ENCODE results near the gene UPF3A.
"Not testable (repeated sequence)": the region's sequence is repeated elsewhere in the genome, so short reads cannot be mapped to it uniquely, and the experiment has no call there.

The UPF3A gene

DNA sequence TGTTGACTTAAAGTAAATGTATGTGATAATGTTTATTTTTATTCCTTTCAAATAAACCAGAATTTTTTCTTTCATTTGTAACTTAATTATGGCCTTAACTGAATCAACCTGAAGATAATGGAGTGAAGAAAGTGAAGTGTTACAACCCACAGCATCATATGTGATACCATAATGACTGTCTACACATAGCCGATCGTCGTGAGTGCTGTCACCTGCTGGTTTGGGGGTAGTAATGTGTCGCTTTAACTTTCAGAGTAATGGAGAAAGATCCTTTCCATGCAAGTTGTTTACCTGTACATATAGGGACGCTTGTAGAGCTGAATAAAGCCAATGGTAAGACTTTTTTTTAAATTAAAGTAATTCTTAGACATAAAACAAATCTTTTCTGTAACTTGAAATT, 36.8 kb upstream of the UPF3A start:
- H3K4me1 ChIP-seq (ENCODE audit: control insufficient read depth in 1 of 2, insufficient read depth in 2 of 2, low read length in 2 of 2): no peaks in the 10 kb centered on the region
- peaks cover 56 to 92% of the 10 kb centered on the region in 2 donors for H3K36me3 ChIP-seq (ENCODE audit: control insufficient read depth in 1 of 2, insufficient read depth in 2 of 2, low read length in 2 of 2)
- no peak overlapping the region for H3K9ac ChIP-seq (ENCODE audit: low read depth in 1 of 2, low read length in 2 of 2)
- no peak overlapping the region for H3K4me3 ChIP-seq (ENCODE audit: low read depth in 1 of 2, low read length in 2 of 2)
- H3K9me3 ChIP-seq (ENCODE audit: control insufficient read depth in 1 of 2, low read length in 2 of 2): no peaks in the 10 kb centered on the region
- no peaks in the 10 kb centered on the region for H3K27me3 ChIP-seq (ENCODE audit: control insufficient read depth in 1 of 2, insufficient read depth in 2 of 2, low read length in 2 of 2)
- no peak overlapping the region for H3K27ac ChIP-seq (ENCODE audit: low read depth, low read length)

- H3K9me3 ChIP-seq (ENCODE audit: control insufficient read depth in 1 of 2, low read length in 2 of 2): no peaks in the 10 kb centered on the region
- no peak overlapping the region for H3K9ac ChIP-seq (ENCODE audit: low read depth in 1 of 2, low read length in 2 of 2)
- no peak overlapping the region for H3K4me3 ChIP-seq (ENCODE audit: low read depth in 1 of 2, low read length in 2 of 2)
- H3K27me3 ChIP-seq (ENCODE audit: control insufficient read depth in 1 of 2, insufficient read depth in 2 of 2, low read length in 2 of 2): no peaks in the 10 kb centered on the region
- no peaks in the 10 kb centered on the region for H3K4me1 ChIP-seq (ENCODE audit: control insufficient read depth in 1 of 2, insufficient read depth in 2 of 2, low read length in 2 of 2)
- peaks cover 56 to 87% of the 10 kb centered on the region in 2 donors for H3K36me3 ChIP-seq (ENCODE audit: control insufficient read depth in 1 of 2, insufficient read depth in 2 of 2, low read length in 2 of 2)
- no peak overlapping the region for H3K27ac ChIP-seq (ENCODE audit: low read depth, low read length)
Measured at GRCh38 chr13:114248011-114248410, 33.4 kb upstream of the UPF3A start.

DNA sequence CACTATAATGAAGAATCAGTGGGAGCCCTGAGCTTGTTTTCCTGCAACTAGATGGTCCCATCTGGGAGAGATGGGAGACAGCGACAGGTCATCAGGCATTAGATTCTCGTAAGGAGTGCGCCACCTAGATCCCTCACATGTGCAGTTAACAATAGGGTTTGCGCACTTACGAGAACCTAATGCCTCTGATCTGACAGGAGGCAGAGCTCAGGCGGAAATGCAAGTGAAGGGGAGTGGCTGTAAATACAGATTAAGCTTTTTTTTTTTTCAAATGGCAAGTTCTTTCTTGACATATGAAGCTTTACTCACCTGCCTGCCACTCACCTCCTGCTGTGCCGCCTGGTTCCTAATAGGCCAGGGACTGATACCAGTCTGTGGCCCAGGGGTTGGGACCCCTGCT, 32.3 kb upstream of the UPF3A start:
- H3K27me3 ChIP-seq (ENCODE audit: control insufficient read depth in 1 of 2, insufficient read depth in 2 of 2, low read length in 2 of 2): no peaks in the 10 kb centered on the region
- no peak overlapping the region for H3K4me3 ChIP-seq (ENCODE audit: low read depth in 1 of 2, low read length in 2 of 2)
- no peaks in the 10 kb centered on the region for H3K9me3 ChIP-seq (ENCODE audit: control insufficient read depth in 1 of 2, low read length in 2 of 2)
- H3K4me1 ChIP-seq (ENCODE audit: control insufficient read depth in 1 of 2, insufficient read depth in 2 of 2, low read length in 2 of 2): no peaks in the 10 kb centered on the region
- H3K27ac ChIP-seq (ENCODE audit: low read depth, low read length): no peak overlapping the region
- H3K36me3 ChIP-seq (ENCODE audit: control insufficient read depth in 1 of 2, insufficient read depth in 2 of 2, low read length in 2 of 2): peaks cover 50 to 85% of the 10 kb centered on the region in 2 donors
- H3K9ac ChIP-seq (ENCODE audit: low read depth in 1 of 2, low read length in 2 of 2): no peak overlapping the region

GRCh38 chr13:114251639-114252440, 29.6 kb upstream of the UPF3A start:
- H3K27ac ChIP-seq (ENCODE audit: low read depth, low read length); H3K9me3 ChIP-seq (ENCODE audit: control insufficient read depth in 1 of 2, low read length in 2 of 2); H3K4me1 ChIP-seq (ENCODE audit: control insufficient read depth in 1 of 2, insufficient read depth in 2 of 2, low read length in 2 of 2); H3K4me3 ChIP-seq (ENCODE audit: low read depth in 1 of 2, low read length in 2 of 2); H3K9ac ChIP-seq (ENCODE audit: low read depth in 1 of 2, low read length in 2 of 2); H3K27me3 ChIP-seq (ENCODE audit: control insufficient read depth in 1 of 2, insufficient read depth in 2 of 2, low read length in 2 of 2): not testable (repeated sequence)
- H3K36me3 ChIP-seq (ENCODE audit: control insufficient read depth in 1 of 2, insufficient read depth in 2 of 2, low read length in 2 of 2): peaks cover 40 to 75% of the 10 kb centered on the region in 2 donors

GRCh38 chr13:114256547-114256946, 24.9 kb upstream of the UPF3A start:
- H3K9ac ChIP-seq (ENCODE audit: low read depth in 1 of 2, low read length in 2 of 2): no peak overlapping the region
- peaks cover 45 to 74% of the 10 kb centered on the region in 2 donors for H3K36me3 ChIP-seq (ENCODE audit: control insufficient read depth in 1 of 2, insufficient read depth in 2 of 2, low read length in 2 of 2)
- H3K9me3 ChIP-seq (ENCODE audit: control insufficient read depth in 1 of 2, low read length in 2 of 2): no peaks in the 10 kb centered on the region

DNA sequence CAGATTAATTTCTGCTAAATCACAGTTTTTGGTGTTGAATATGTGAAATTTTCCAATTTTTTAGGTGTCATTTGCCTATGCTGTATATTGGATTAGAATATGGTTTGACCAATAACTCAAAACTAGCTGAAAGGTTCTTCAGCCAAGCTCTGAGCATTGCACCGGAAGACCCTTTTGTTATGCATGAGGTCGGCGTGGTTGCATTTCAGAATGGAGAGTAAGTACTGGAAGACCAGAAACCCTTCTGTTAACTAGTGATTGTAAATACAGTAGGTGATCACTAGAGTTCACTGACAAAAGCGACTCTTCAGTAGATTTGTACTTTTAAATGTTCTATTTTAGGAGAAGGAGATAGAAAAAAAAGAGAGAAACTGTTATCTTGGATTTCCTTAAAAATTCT, 24.4 kb upstream of the UPF3A start:
- Histone ChIP-seq H3K27ac (ENCODE audit: low read depth, low read length) (no peak overlapping the region), H3K27me3 (ENCODE audit: control insufficient read depth in 1 of 2, insufficient read depth in 2 of 2, low read length in 2 of 2) (no peaks in the 10 kb centered on the region), H3K9ac (ENCODE audit: low read depth in 1 of 2, low read length in 2 of 2) (no peak overlapping the region), H3K4me3 (ENCODE audit: low read depth in 1 of 2, low read length in 2 of 2) (no peak overlapping the region), H3K36me3 (ENCODE audit: control insufficient read depth in 1 of 2, insufficient read depth in 2 of 2, low read length in 2 of 2) (peaks cover 46 to 72% of the 10 kb centered on the region in 2 donors), H3K9me3 (ENCODE audit: control insufficient read depth in 1 of 2, low read length in 2 of 2) (no peaks in the 10 kb centered on the region), H3K4me1 (ENCODE audit: control insufficient read depth in 1 of 2, insufficient read depth in 2 of 2, low read length in 2 of 2) (peaks cover 0 to 5% of the 10 kb centered on the region in 2 donors)

More at GRCh38 chr13:114256547-114256946, 24.9 kb upstream of the UPF3A start:
- no peak overlapping the region for H3K27ac ChIP-seq (ENCODE audit: low read depth, low read length)
- peaks cover 0 to 4% of the 10 kb centered on the region in 2 donors for H3K4me1 ChIP-seq (ENCODE audit: control insufficient read depth in 1 of 2, insufficient read depth in 2 of 2, low read length in 2 of 2)
- H3K4me3 ChIP-seq (ENCODE audit: low read depth in 1 of 2, low read length in 2 of 2): no peak overlapping the region
- no peaks in the 10 kb centered on the region for H3K27me3 ChIP-seq (ENCODE audit: control insufficient read depth in 1 of 2, insufficient read depth in 2 of 2, low read length in 2 of 2)

DNA sequence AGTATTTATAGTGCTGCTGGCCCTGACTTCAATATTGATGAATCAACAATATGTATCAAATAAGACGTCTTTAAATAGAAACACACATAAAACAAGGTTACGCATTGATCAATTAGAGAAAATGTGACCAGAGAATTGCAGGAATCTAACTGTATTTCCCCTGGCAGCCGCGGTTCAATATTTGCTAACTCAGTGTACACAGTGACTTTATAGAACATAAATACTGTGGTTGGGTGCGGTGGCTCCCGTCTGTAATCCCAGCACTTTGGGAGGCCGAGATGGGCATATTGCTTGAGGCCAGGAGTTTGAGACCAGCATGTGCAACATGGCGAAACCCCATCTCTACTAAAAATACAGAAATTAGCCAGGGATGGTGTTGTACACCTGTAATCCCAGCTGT, 22.8 kb upstream of the UPF3A start:
- Histone ChIP-seq H3K27me3 (ENCODE audit: control insufficient read depth in 1 of 2, insufficient read depth in 2 of 2, low read length in 2 of 2) (no peaks in the 10 kb centered on the region), H3K27ac (ENCODE audit: low read depth, low read length) (no peak overlapping the region), H3K9ac (ENCODE audit: low read depth in 1 of 2, low read length in 2 of 2) (no peak overlapping the region), H3K36me3 (ENCODE audit: control insufficient read depth in 1 of 2, insufficient read depth in 2 of 2, low read length in 2 of 2) (peaks cover 47 to 71% of the 10 kb centered on the region in 2 donors), H3K4me1 (ENCODE audit: control insufficient read depth in 1 of 2, insufficient read depth in 2 of 2, low read length in 2 of 2) (peaks cover 0 to 5% of the 10 kb centered on the region in 2 donors), H3K4me3 (ENCODE audit: low read depth in 1 of 2, low read length in 2 of 2) (no peak overlapping the region), H3K9me3 (ENCODE audit: control insufficient read depth in 1 of 2, low read length in 2 of 2) (no peaks in the 10 kb centered on the region)

- H3K4me3 ChIP-seq (ENCODE audit: low read depth in 1 of 2, low read length in 2 of 2): no peak overlapping the region
Measured at GRCh38 chr13:114259374-114259773, 22.0 kb upstream of the UPF3A start.

GRCh38 chr13:114259974-114260373, 21.4 kb upstream of the UPF3A start:
- Histone ChIP-seq H3K9me3 (ENCODE audit: control insufficient read depth in 1 of 2, low read length in 2 of 2) (no peaks in the 10 kb centered on the region), H3K36me3 (ENCODE audit: control insufficient read depth in 1 of 2, insufficient read depth in 2 of 2, low read length in 2 of 2) (peaks cover 53 to 69% of the 10 kb centered on the region in 2 donors), H3K4me3 (ENCODE audit: low read depth in 1 of 2, low read length in 2 of 2) (no peak overlapping the region), H3K27me3 (ENCODE audit: control insufficient read depth in 1 of 2, insufficient read depth in 2 of 2, low read length in 2 of 2) (no peaks in the 10 kb centered on the region), H3K9ac (ENCODE audit: low read depth in 1 of 2, low read length in 2 of 2) (no peak overlapping the region), H3K27ac (ENCODE audit: low read depth, low read length) (no peak overlapping the region), H3K4me1 (ENCODE audit: control insufficient read depth in 1 of 2, insufficient read depth in 2 of 2, low read length in 2 of 2) (peaks cover 0 to 5% of the 10 kb centered on the region in 2 donors)

More at GRCh38 chr13:114259374-114259773, 22.0 kb upstream of the UPF3A start:
- H3K9ac ChIP-seq (ENCODE audit: low read depth in 1 of 2, low read length in 2 of 2): no peak overlapping the region
- H3K4me1 ChIP-seq (ENCODE audit: control insufficient read depth in 1 of 2, insufficient read depth in 2 of 2, low read length in 2 of 2): peaks cover 0 to 5% of the 10 kb centered on the region in 2 donors
- no peaks in the 10 kb centered on the region for H3K9me3 ChIP-seq (ENCODE audit: control insufficient read depth in 1 of 2, low read length in 2 of 2)
- H3K27ac ChIP-seq (ENCODE audit: low read depth, low read length): no peak overlapping the region
- H3K36me3 ChIP-seq (ENCODE audit: control insufficient read depth in 1 of 2, insufficient read depth in 2 of 2, low read length in 2 of 2): peaks cover 50 to 70% of the 10 kb centered on the region in 2 donors
- no peaks in the 10 kb centered on the region for H3K27me3 ChIP-seq (ENCODE audit: control insufficient read depth in 1 of 2, insufficient read depth in 2 of 2, low read length in 2 of 2)

DNA sequence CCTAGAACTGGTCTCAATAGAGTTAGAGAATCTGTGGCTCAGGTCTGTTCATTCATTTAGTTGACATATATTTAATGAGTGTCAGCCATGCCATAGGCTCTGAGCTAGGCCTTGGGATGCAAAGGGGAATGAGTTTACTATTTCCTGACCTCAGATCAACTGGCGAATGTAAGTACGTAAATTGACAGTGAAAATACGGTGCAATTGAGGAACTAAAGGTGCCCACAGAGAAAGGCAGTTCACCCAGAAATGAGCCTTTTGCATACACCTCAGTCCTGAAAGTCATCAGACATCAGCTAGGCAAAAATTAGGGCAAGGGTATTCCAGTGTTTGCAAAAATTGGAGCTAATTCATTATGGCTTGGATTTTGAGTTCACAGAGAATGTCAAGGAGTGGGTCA, 20.6 kb upstream of the UPF3A start:
- H3K4me3 ChIP-seq (ENCODE audit: low read depth in 1 of 2, low read length in 2 of 2): no peak overlapping the region
- H3K4me1 ChIP-seq (ENCODE audit: control insufficient read depth in 1 of 2, insufficient read depth in 2 of 2, low read length in 2 of 2): peaks cover 0 to 5% of the 10 kb centered on the region in 2 donors
- peaks cover 56 to 68% of the 10 kb centered on the region in 2 donors for H3K36me3 ChIP-seq (ENCODE audit: control insufficient read depth in 1 of 2, insufficient read depth in 2 of 2, low read length in 2 of 2)
- H3K27me3 ChIP-seq (ENCODE audit: control insufficient read depth in 1 of 2, insufficient read depth in 2 of 2, low read length in 2 of 2): no peaks in the 10 kb centered on the region
- H3K9me3 ChIP-seq (ENCODE audit: control insufficient read depth in 1 of 2, low read length in 2 of 2): no peaks in the 10 kb centered on the region
- H3K27ac ChIP-seq (ENCODE audit: low read depth, low read length): no peak overlapping the region
- H3K9ac ChIP-seq (ENCODE audit: low read depth in 1 of 2, low read length in 2 of 2): no peak overlapping the region
